ENCODE results near the gene PCED1B. TPM values are rescaled to one million over a fixed set of nuclear protein-coding genes. Genes with fewer than 3 reads are reported as not detected.
A peak's percentile ranks its signal among the peaks of the same experiment; 100 is the strongest.

Gene PCED1B
- total RNA-seq, 4 donors from 2014 or later = 1.2 to 2.5 (median 2.3) TPM; not detected in 1

GRCh38 chr12:47102406-47102805, 23.0 kb downstream of the PCED1B start:
- H3K27ac ChIP-seq = peak overlapping the region in 3 of 4 donors; percentile 26 to 65 (median 39)
- no peaks in the 10 kb centered on the region for H3K27me3 ChIP-seq
- peaks cover 0 to 2% (median 0%) of the 10 kb centered on the region in 3 donors for H3K4me1 ChIP-seq
- TF ChIP-seq, protein P1, sequence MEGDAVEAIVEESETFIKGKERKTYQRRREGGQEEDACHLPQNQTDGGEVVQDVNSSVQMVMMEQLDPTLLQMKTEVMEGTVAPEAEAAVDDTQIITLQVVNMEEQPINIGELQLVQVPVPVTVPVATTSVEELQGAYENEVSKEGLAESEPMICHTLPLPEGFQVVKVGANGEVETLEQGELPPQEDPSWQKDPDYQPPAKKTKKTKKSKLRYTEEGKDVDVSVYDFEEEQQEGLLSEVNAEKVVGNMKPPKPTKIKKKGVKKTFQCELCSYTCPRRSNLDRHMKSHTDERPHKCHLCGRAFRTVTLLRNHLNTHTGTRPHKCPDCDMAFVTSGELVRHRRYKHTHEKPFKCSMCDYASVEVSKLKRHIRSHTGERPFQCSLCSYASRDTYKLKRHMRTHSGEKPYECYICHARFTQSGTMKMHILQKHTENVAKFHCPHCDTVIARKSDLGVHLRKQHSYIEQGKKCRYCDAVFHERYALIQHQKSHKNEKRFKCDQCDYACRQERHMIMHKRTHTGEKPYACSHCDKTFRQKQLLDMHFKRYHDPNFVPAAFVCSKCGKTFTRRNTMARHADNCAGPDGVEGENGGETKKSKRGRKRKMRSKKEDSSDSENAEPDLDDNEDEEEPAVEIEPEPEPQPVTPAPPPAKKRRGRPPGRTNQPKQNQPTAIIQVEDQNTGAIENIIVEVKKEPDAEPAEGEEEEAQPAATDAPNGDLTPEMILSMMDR (IDR thresholded peaks at IDR 0.05) = no peak
- TF ChIP-seq POLR2A (IDR thresholded peaks at IDR 0.05) = no peak
- no peaks in the 10 kb centered on the region for H3K36me3 ChIP-seq
- 89 to 91% methylated on average over 4 of the region's 4 CpGs for WGBS, 2 donors
- intact Hi-C loops (cut with DNase I) = no loop called here
- H3K4me3 ChIP-seq = no peak overlapping the region
- no peaks in the 10 kb centered on the region for H3K9me3 ChIP-seq
- no peak for DNase-seq

DNA sequence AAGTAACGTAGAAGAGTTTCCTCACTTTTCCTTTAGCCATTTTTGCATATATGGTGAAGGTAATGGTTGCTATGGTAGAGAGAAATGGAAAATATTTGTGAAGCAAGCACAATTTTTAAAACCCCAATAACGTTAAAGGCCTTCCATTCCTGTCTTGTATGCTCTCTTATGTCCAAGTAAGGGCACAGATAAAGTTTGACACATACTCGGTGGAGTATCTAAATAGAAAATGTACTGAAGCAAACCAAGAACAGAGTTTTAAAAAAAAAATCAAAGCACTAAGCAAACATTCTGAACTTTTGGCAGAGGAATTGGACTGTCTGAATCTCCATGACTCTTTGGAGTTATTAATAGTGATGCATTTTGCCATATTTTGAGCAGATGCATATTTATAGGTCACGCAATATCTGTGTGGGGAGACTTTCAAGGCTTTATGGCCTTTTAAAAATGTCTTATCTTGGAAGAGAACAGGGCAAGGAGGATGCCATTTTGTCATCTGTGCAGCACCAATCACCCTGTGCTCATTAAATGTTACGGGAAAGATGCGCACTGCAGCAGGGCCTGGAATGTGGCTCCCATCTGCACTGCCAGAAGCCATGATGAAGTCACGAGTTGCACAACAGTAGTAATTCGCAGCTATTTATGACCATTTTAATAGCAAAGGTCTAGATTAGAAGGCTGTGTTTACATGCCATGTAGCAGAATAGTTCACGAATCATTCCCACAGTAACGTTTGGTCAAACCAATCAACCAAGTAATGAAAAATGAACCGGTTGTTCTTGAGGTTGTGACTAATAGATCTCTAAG, 23.6 kb downstream of the PCED1B start:
- Histone ChIP-seq H3K27ac (peak overlapping the region in 3 of 4 donors; percentile 26 to 65 (median 39)), H3K4me1 (no peaks in the 10 kb centered on the region), H3K36me3 (no peaks in the 10 kb centered on the region), H3K9me3 (no peaks in the 10 kb centered on the region), H3K4me3 (no peak overlapping the region), H3K27me3 (no peaks in the 10 kb centered on the region)
- DNase-seq = no peak
- 76 to 82% methylated on average over 9 to 11 of the region's 11 CpGs for WGBS, 2 donors
- TF ChIP-seq POLR2A (IDR thresholded peaks at IDR 0.05) = no peak
- TF ChIP-seq, protein P1 (IDR thresholded peaks at IDR 0.05) = no peak
- intact Hi-C loops (cut with DNase I) = no loop called here

DNA sequence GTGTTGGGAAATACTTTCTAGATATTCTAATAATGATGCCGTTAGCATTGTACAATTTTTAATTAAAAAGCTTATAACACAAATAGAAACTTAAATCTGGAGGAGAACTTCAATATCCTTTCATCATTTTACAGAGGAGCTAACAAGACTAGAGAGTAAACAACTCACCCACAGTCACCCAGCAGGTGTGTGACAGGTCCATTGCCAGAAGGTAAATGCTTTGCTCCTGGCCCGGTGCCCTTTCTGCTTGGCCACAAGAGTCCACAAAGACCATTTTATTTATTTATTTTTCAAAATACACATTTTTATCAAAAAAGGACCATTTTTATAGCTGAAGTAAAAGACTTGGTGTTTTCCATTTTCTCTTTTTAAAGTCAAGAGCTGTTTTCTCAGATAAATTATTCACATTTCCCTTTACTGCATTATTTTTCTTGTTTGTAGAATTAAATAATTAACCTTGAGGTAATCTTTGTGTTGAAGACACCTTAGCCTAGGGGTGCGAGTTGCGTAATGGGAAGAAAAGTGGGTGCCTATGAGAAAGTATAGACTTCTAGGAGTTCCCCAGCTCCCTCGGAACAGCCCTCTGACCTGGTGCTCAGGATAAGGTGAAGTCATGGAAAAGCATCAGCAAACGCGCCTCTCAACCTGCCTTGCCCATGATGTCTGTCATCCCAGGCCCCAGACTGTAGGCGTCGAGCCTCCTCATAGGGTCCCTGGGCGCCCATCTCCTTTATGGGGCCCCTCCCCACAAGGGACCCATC, 26.7 kb downstream of the PCED1B start:
- no peaks in the 10 kb centered on the region for H3K36me3 ChIP-seq
- H3K27ac ChIP-seq = no peak overlapping the region
- H3K4me3 ChIP-seq = no peak overlapping the region
- H3K9me3 ChIP-seq = no peaks in the 10 kb centered on the region
- intact Hi-C loops (cut with DNase I) = no loop called here
- H3K27me3 ChIP-seq = no peaks in the 10 kb centered on the region
- DNase-seq = no peak
- TF ChIP-seq, protein P1 (IDR thresholded peaks at IDR 0.05) = no peak
- no peak for TF ChIP-seq POLR2A (IDR thresholded peaks at IDR 0.05)
- H3K4me1 ChIP-seq = no peaks in the 10 kb centered on the region
- 86 to 96% methylated on average over 10 of the region's 10 CpGs for WGBS, 2 donors

GRCh38 chr12:47107446-47107845, 28.0 kb downstream of the PCED1B start:
- 82 to 85% methylated on average over 3 of the region's 3 CpGs for WGBS, 2 donors
- peaks cover 0 to 6% (median 0%) of the 10 kb centered on the region in 3 donors for H3K4me1 ChIP-seq
- H3K36me3 ChIP-seq = no peaks in the 10 kb centered on the region
- H3K4me3 ChIP-seq = no peak overlapping the region
- H3K27me3 ChIP-seq = no peaks in the 10 kb centered on the region
- TF ChIP-seq, protein P1 (IDR thresholded peaks at IDR 0.05) = no peak
- TF ChIP-seq POLR2A (IDR thresholded peaks at IDR 0.05) = no peak
- no peak for DNase-seq
- H3K27ac ChIP-seq = no peak overlapping the region
- intact Hi-C loops (cut with DNase I) = no loop called here
- H3K9me3 ChIP-seq = no peaks in the 10 kb centered on the region

GRCh38 chr12:47107926-47108325, 28.5 kb downstream of the PCED1B start:
- Histone ChIP-seq H3K36me3 (no peaks in the 10 kb centered on the region), H3K9me3 (no peaks in the 10 kb centered on the region), H3K4me3 (no peak overlapping the region), H3K4me1 (peaks cover 0 to 11% (median 0%) of the 10 kb centered on the region in 3 donors), H3K27ac (no peak overlapping the region), H3K27me3 (no peaks in the 10 kb centered on the region)
- TF ChIP-seq, protein P1 (IDR thresholded peaks at IDR 0.05) = no peak
- no peak for TF ChIP-seq POLR2A (IDR thresholded peaks at IDR 0.05)
- DNase-seq = no peak
- intact Hi-C loops (cut with DNase I) = no loop called here
